ENCODE measurements around the gene FOXP1.

The FOXP1 gene

GRCh38 chr3:71421820-71422566 lies 161.5 kb downstream of the FOXP1 start:
- no peak for DNase-seq

DNA sequence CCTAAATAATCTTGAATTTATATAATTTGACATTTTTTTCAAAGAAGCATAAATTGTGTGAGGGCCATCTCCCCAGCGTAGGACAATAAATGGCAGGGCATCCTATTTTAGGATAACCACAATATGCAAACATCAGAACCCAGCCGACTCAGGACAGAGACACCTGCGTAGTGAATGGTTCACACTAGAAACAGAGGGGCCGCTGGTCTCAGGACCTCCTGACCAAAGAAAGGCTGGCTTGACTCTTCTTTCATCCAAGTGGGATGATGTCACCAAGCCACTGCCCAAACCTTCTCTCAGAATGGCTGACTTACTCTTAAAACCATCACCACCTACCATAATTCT lies 162.1 kb downstream of the FOXP1 start:
- no peak for DNase-seq

DNA sequence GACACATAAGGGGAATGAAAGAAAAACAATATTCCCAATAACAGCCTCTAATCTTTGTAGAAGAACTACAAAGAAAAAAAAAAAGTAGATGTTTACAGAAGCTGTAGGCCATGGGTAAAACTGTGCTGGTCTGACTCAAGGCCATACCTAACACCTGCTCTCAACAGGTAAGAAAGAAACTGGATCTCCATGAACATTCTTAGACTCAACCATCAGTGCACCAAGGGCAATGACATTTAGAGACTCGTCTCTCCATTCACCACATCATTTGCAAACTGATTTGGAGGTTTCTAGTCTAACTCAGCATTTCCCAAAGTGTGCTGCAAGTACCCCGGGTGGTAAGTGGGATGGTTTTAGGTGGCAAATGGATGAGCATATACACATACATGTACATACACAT lies 164.2 kb downstream of the FOXP1 start:
- no peak for DNase-seq

GRCh38 chr3:71417791-71418190 lies 165.7 kb downstream of the FOXP1 start:
- no peak for DNase-seq

GRCh38 chr3:71416876-71417275 lies 166.7 kb downstream of the FOXP1 start:
- no peak for DNase-seq

GRCh38 chr3:71415681-71416122 lies 167.8 kb downstream of the FOXP1 start:
- no peak for DNase-seq

DNA sequence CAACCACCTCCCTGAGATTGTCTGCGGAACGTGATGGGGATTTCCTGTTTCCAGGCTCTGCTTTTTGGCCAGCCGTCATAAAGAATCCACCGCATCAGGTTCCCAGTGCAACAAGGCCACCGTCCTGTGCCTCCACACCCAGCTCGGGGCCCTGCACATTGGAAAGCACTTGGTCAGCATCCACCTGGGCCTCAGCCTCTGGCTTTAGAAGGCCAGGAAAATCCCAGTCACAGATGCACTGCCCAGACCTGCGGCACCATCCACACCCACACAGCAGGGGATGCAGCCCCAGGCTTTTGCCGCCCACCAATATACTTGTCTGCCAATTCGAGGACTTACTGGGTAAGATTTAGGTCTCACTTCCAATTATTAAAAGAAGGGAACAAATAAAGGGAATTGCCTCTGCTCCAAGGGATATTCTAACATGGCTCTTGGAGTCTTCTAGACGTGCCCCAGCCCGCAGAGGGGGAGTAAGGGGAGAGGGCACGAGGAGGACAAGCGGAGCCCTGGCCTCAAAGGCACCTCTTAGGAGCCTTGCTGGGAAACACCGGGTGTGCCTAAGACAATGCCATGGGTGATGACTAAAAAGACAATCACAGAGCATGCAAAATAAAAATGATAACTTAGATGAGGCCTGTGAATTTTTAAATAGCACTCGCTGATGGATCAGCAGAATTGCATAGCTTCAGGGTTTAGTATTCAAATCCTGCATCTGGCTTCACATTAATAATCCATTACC lies 169.2 kb downstream of the FOXP1 start:
- no peak for DNase-seq

DNA sequence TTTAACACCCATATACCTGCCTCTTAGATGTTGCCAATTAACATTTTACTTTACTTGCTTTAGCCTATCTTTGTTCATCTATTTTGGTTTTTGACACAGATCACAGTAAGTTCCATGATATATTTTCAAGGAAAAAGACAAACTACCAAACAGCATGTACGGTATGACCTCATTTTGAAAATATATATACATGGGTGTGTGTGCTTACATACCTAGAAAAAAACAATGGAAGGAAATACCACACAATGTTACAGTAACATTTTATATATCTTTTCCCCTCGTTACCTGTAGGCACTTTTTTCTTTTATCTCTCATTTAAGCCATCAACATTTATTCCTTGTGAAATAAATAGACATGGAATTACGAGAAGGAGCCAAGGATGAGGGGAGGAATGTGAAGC lies 170.0 kb downstream of the FOXP1 start:
- no peak for DNase-seq

DNA sequence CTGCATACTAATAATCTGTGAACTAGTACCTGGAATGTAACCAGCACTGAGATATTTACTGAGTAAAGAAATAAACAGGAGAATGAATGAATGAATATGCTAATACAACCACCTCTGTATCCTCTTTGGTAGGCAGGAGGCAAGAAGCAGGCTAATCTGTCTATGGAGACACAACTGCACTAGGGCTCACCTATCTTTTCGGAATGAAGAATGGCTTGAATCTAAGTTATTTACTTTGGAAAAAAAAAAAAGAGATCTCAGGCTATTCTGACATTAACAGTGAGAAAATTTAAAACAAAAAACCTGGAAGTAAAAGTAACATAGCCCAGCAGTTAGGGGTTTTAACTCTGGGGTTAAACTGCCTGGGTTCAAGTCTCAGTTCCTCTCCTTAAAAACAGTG lies 174.2 kb downstream of the FOXP1 start:
- no peak for DNase-seq

DNA sequence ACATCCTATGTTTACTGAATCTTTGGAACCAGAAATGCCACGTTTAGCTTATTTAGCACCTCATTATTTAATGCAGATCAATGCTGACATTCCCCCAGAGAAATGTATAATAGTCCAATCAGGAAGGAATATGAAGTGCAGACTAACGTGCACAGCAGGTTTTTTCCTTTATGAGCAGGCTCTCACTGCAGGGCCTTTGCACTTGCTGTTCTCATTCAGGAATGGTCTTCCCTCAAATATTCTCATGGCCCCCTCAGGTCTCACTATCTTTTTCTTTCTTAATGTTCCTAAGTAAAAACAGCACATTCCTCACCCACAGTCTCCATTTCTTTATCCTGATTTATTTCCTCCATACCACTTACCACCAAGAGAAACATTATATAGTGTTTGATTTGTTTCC lies 174.6 kb downstream of the FOXP1 start:
- no peak for DNase-seq

- no peak for DNase-seq
Measured at GRCh38 chr3:71407823-71408222, 175.7 kb downstream of the FOXP1 start.

GRCh38 chr3:71406972-71407810 lies 176.3 kb downstream of the FOXP1 start:
- no peak for DNase-seq

DNA sequence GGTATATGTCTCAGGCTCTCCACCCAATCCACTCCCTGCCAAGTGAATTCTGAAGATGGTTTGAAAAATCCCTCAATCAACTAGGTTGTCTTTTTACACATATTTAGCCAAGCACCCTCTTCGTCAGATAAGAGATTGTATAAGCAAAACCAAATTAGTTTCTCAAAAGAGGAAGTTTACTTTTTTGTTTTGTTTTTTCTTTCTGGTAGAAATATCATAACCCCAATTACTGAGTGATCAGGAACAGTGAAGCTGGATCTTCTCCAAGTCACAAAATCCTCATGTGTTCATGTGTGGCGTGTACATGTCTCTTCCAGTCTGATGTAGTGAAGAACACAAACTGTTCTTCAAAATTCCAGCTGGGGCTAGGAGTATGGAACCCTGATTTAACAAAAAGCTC lies 180.6 kb downstream of the FOXP1 start:
- DNase-seq: no peak

DNA sequence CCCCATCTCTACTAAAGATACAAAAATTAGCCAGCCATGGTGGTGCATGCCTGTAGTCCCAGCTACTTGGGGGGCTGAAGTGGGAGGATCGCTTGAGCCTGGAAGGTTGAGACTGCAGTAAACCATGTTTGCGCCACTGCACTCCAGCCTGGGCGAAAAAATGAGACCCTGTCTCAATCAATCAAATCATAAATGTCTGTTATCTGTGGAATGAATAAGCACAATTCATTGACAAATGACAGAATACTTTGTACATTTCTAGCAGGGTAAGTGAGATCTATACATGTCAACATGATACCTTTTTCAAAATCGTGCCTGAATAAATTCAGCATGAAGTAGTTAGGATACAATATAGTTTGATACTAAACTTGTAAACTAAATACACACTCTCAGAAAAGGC lies 181.2 kb downstream of the FOXP1 start:
- no peak for DNase-seq

- no peak for DNase-seq
Measured at GRCh38 chr3:71401695-71402231, 181.8 kb downstream of the FOXP1 start.

DNA sequence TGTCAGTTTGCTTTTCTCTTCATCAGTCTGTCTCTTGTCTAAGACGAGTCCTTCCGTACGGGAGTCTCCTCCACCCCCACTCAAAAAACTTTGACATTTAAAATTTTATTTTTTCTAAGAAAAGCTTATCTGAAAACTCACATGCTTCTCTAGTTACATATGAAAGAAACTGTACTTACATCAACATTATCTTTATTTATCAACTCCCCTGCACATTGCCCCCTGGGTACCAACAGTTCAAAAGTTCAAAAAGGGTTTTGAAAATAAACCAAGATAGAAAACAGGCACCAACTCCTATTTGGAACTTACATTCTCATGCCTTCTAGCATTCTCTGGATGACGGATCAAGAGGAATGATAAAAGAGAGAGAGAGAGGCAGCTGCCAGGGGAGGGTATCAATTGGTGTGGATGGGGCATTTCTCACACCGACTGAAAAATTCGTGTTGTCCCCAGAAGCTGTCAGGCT lies 182.5 kb downstream of the FOXP1 start:
- DNase-seq: no peak

- no peak for DNase-seq
Measured at GRCh38 chr3:71399478-71399877, 184.1 kb downstream of the FOXP1 start.

GRCh38 chr3:71398157-71398836 lies 185.2 kb downstream of the FOXP1 start:
- no peak for DNase-seq

GRCh38 chr3:71397726-71398125 lies 185.8 kb downstream of the FOXP1 start:
- no peak for DNase-seq

DNA sequence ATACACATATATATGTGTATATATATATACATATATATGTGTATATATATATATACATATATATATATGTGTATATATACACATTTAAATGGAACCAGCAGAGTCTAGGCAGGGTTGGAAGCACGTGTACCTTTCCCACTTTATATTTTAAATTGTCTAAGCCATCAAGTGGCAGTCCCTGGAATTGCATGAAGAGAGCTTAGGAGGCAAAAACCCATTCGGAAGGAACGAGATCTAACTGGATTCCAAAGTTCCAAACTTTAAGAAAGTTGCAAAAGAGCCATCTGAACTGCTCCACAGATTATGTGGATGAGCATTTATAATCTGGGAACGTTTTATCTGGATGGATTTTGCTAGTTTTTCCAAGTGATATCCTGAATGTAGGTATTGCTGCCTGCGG lies 186.5 kb downstream of the FOXP1 start:
- DNase-seq: no peak

DNA sequence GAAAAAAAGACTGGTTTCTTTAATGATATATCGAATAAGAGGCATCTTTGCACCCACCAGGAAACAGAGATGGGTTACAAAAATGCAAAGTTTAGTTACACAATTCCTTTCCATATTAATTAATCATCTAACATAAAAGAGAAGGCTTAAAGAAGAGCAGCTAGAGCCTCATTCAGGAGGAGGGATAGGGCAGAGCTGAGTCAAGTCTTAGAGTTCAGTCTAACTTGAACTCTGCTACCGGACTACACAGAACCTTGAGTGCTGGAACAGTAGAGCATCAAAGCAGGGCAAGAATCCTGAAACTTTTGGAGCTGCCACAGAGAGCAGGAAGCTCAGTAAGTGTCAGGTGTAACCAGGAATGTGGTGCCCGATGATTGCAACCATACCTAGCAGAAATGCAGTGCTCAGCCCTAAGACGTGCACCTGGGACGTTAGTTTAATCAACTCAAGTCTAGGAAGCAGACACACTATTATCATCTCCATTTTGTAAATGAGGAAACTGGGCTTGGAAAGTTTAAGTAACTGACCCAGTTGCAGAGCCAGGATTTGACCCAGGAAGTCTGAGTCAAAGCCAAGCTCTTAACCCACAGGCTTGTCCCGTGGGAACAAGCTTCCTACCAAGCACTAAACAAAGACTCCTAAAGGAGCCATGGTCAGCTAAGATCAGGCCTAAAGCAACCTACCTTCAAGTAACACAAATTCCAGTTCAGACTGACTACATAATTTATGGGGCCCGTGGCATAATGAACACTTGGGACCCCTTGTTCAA lies 187.4 kb downstream of the FOXP1 start:
- no peak for DNase-seq

DNA sequence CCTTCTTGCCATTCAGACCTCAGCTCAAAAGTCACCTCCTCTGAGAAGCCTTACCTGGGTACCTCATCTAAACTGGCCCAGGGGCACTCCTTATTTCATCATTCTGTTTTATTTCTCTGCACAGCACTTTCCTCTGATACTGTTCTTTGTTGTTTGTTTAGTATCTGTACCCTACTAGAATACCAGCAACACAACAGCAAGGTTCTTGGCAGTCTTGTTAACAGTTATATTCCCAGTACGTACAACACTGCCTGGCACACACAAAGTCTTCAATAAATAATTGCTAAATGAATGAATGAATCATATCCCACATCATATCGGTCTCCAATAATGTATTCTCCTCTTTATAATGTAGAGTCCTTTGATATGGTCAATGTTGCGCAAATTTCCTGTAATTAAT lies 188.1 kb downstream of the FOXP1 start:
- no peak for DNase-seq

All from right forelimb (tissue), 1 donor.